Smooth muscle cell (in vitro differentiated cells): ENCODE results near the gene PRICKLE2. TPM values are rescaled to one million over a fixed set of nuclear protein-coding genes. Genes with fewer than 3 reads are reported as not detected.

Source experiments
- DNase-seq: peaks from one replicate; lab custom pipeline; 2025; ENCODE audit not compliant: unreplicated experiment; lab: John Stamatoyannopoulos, UW
- H2AFZ ChIP-seq: fragments of 200-600 bp; sonication (generic); 2 replicates; pipeline ENCODE4 v1.6.0; 2016; ENCODE audit warnings: antibody characterized with exemption, low read depth, mild to moderate bottlenecking
- H3F3A ChIP-seq: fragments of 200-600 bp; sonication (generic); 2 replicates; pipeline ENCODE4 v1.6.0; 2017; ENCODE audit warnings: antibody characterized with exemption, low read depth
- H3K27ac ChIP-seq: fragments of 200-600 bp; sonication (generic); 2 replicates; pipeline ENCODE4 v1.5.1; 2016; ENCODE audit warnings: low read depth, mild to moderate bottlenecking
- H3K27me3 ChIP-seq: fragments of 200-600 bp; sonication (generic); 2 replicates; pipeline ENCODE4 v1.6.1; 2016; ENCODE audit warnings: low read depth, mild to moderate bottlenecking
- H3K36me3 ChIP-seq: fragments of 200-600 bp; sonication (generic); 2 replicates; pipeline ENCODE4 v1.5.1; 2016; ENCODE audit warnings: low read depth
- H3K4me1 ChIP-seq: fragments of 200-600 bp; sonication (generic); 2 replicates; pipeline ENCODE4 v1.5.1; 2016; ENCODE audit warnings: low read depth
- H3K4me2 ChIP-seq: fragments of 200-600 bp; sonication (generic); 2 replicates; pipeline ENCODE4 v1.6.0; 2016; ENCODE audit warnings: mild to moderate bottlenecking
- H3K4me3 ChIP-seq: fragments of 200-600 bp; sonication (generic); 2 replicates; pipeline ENCODE4 v1.5.1; 2016; ENCODE audit warnings: mild to moderate bottlenecking
- H3K79me2 ChIP-seq: fragments of 200-600 bp; sonication (generic); 2 replicates; pipeline ENCODE4 v1.6.0; 2016; ENCODE audit warnings: low read depth, mild to moderate bottlenecking
- H3K9ac ChIP-seq: fragments of 200-600 bp; sonication (generic); 2 replicates; pipeline ENCODE4 v1.6.0; 2016; ENCODE audit warnings: low read depth
- H3K9me3 ChIP-seq: fragments of 200-600 bp; sonication (generic); replicated peaks from 2 replicates; pipeline ENCODE4 v1.5.1; 2016; ENCODE audit warnings: low read depth
- H4K20me1 ChIP-seq: fragments of 200-600 bp; sonication (generic); 2 replicates; pipeline ENCODE4 v1.6.0; 2016; ENCODE audit warnings: low read depth
- CTCF ChIP-seq: fragments of 200-600 bp; sonication (generic); IDR thresholded peaks from 2 replicates; pipeline ENCODE4 v1.5.1; 2017; ENCODE audit warnings: borderline replicate concordance, mild to moderate bottlenecking, antibody characterized with exemption; ENCODE audit not compliant: insufficient read depth, poor library complexity, severe bottlenecking
- WGBS: methylation state at CpG from one replicate; pipeline ENCODE4 v1.1.7; 2016; ENCODE audit warnings: low lambda C conversion rate; 5-methylcytosine and 5-hydroxymethylcytosine counted together
- polyA plus RNA-seq: library from polyadenylated mRNA; unstranded; fragments of >200 nt; fragmentation: Nextera tagmentation; extraction: Ambion mirVana; gene quantifications from 2 replicates; pipeline ENCODE4 v1.2.1, GENCODE V29; 2016
- total RNA-seq: library from RNA; depleted of rRNA; stranded (reverse); fragments of >200 nt; gene quantifications from 2 replicates; pipeline ENCODE4 v1.2.3, GENCODE V29; 2014

PRICKLE2 gene
- total and polyA plus RNA-seq, 2 experiments from 2014 or later, result 7.8 to 49.9 TPM

GRCh38 chr3:64216274-64217147 lies 8.8 kb downstream of the PRICKLE2 start:
- Histone ChIP-seq H4K20me1 (peaks cover 83% of the 10 kb centered on the region), H3K9me3 (no peaks in the 10 kb centered on the region), H2AFZ (no peak overlapping the region), H3K27me3 (no peaks in the 10 kb centered on the region), H3K4me1 (peaks cover 57% of the 10 kb centered on the region), H3K36me3 (no peaks in the 10 kb centered on the region), H3F3A (peaks cover 17% of the 10 kb centered on the region), H3K4me2 (peak overlapping the region; percentile 40), H3K9ac (no peak overlapping the region), H3K79me2 (peaks cover 98% of the 10 kb centered on the region), H3K27ac (peak overlapping the region; percentile 88), H3K4me3 (no peak overlapping the region)
- no peak for TF ChIP-seq CTCF
- 46% methylated on average over 10 of the region's 10 CpGs for WGBS
- DNase-seq, result no peak

GRCh38 chr3:64215559-64215958 lies 9.7 kb downstream of the PRICKLE2 start:
- no peak for TF ChIP-seq CTCF
- Histone ChIP-seq H3K4me1 (peaks cover 48% of the 10 kb centered on the region), H3K79me2 (peaks cover 98% of the 10 kb centered on the region), H3K9ac (no peak overlapping the region), H3K27ac (peak overlapping the region; percentile 88), H3K27me3 (no peaks in the 10 kb centered on the region), H4K20me1 (peaks cover 85% of the 10 kb centered on the region), H3F3A (peaks cover 17% of the 10 kb centered on the region), H2AFZ (no peak overlapping the region), H3K36me3 (no peaks in the 10 kb centered on the region), H3K4me2 (no peak overlapping the region), H3K4me3 (no peak overlapping the region), H3K9me3 (no peaks in the 10 kb centered on the region)
- 92% methylated on average over 3 of the region's 3 CpGs for WGBS
- DNase-seq, result no peak

GRCh38 chr3:64215103-64215502 lies 10.2 kb downstream of the PRICKLE2 start:
- no peak overlapping the region for H2AFZ ChIP-seq

More at GRCh38 chr3:64215103-64215502, 10.2 kb downstream of the PRICKLE2 start:
- TF ChIP-seq CTCF, result no peak
- Histone ChIP-seq H3K4me1 (peaks cover 46% of the 10 kb centered on the region), H3K27me3 (no peaks in the 10 kb centered on the region), H3K9ac (no peak overlapping the region), H4K20me1 (peaks cover 82% of the 10 kb centered on the region), H3F3A (peaks cover 17% of the 10 kb centered on the region), H3K9me3 (no peaks in the 10 kb centered on the region), H3K4me2 (peak overlapping the region; percentile 79), H3K4me3 (peak overlapping the region; percentile 32), H3K79me2 (peaks cover 98% of the 10 kb centered on the region), H3K36me3 (no peaks in the 10 kb centered on the region), H3K27ac (peak overlapping the region; percentile 88)
- DNase-seq, result no peak
- 81% methylated on average over 2 of the region's 2 CpGs for WGBS
